ENCODE data around the gene COL9A3. TPM values are rescaled to one million over a fixed set of nuclear protein-coding genes. Genes with fewer than 3 reads are reported as not detected.

COL9A3 gene
- polyA plus RNA-seq, 1 donor: 10.6 TPM

DNA sequence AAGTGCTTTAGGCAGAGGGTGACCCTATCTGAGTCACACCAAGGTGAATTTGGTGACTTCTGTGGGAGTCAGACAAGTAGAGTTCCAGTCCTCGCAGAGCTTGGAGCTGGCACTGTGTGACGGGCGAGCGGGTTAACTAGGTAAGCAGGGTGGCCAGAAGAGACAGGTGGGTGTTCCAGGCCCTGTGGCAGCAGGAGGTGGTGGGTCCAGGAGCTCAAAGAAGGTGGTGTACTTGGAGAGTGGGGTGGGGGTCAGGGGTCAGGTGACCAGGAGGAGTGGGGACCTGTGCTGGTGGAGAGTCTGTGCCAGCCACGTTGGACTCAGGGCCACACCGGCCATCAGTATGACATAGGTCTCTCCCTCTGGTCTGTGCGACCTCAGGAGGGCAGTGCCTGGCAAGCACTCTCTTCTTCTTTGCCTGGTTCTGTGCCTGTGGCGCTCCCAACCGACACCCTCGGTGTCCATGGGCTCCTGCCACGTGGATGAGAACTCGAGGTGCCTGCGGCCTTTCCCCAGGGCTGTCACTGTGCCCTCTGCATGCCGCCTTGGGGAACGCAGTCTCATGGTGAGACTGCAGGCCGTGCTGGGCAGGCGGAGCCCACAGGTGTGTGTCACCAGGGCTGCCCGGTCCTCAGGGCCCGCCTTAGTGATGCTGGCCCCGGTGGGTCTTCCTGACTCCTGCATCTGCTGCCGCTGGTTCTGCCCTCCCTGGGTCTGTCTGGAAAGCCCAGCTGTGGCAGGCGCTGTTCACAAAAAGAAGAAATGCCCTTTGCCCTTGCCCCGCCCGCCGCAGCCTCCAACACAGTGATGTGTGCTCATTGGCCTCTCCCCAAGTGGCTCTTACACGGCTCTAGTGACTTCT, 18.9 kb upstream of the COL9A3 start:
- no peak for DNase-seq

DNA sequence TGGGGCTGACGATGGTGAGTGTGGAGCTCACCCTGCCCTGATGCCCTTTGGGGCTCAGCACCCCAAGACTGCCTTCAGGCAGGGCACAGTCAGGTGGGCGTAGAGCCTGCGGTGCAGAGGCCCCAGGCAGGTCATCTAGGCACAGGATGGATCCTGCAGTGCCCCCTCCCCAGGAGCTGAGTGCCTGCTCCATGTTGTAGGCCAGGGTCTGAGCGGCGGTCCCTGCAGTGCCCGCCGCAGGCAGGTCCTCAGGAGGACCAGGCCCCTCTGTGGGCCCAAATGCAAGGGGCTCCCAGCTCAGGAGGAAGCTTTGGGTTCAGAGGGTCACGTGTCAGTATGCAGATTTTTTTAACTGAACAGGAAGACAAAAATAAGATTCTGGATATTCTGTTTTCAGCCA, 17.8 kb upstream of the COL9A3 start:
- DNase-seq: no peak

DNA sequence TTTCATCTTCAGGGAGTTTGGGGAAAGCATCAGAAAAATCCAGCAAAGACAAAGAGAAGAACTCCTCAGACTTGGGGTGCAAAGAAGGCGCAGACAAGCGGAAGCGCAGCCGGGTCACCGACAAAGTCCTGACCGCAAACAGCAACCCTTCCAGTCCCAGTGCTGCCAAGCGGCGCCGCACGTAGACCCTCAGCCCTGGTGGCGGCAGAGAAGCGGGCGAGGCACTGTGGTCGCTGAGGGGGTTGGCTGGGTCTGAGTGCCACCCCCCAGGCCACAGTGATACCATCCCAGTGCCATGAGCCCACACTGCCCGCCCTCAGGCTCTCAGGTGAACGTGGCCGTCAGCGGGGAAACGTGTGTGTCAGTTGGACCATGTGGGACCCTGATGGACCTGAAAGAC, 17.4 kb upstream of the COL9A3 start:
- DNase-seq: no peak

DNA sequence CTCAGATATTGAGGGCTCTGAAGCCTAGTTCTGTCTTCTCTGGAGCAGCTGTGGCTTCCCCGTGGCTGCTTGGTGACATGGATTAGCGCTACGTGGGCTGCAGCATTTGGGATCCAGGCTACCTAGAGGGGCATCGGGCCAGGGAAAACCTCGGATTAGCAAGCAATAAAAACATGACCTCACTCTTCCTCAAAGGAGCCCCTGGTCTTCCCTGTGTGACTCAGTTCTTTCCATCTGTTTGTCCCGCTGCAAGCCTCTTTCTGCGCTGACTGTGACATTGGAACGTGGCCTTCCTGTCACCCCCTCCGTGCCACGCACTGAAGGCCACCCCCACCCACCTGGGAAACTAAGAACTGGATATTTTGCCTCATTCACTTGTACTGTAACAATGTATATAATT, 17.0 kb upstream of the COL9A3 start:
- DNase-seq: no peak

DNA sequence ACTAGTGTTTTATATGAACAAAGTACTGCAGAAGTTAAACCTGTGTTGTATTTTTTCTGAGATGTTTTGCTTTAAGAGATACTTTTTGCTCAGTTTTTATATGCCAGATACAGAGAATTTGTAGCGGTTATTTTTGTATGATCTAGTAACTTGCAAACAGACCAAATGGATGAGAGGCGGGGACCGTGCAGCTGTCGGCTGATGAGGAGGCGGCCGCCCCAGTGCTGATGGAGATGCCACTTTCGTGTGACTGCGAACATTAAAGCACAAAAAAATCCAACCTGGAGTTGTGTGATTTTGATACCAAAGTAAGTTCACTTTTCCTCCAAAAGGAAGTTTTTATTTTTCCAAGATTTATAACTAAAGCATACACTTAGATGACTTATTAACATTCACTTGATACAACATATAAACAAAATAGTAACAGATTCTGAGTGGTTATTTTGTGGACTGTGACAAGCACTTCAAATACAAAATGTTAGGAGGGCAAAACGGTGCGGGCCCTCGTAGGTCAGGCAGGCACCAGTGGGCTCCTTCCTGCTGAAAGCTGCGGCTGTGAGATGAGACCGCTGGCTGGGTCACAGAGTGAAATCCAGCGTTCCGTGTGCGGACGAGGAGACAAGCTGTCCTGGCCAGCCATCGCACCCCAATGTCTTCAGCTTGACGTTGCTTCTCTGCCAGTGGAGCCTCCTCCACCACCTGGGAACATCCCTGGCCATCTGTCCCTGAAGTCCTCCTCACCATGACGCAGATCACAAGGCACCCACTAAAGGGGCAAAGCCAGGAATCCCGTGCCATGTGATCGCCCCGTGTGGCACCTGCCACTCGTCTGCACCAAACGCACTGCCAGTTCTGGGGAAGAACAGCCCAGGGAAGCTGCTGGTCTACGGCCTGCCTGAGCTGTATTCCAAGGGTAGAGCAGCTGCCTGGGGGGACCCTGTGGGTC, 16.3 kb upstream of the COL9A3 start:
- DNase-seq: no peak

DNA sequence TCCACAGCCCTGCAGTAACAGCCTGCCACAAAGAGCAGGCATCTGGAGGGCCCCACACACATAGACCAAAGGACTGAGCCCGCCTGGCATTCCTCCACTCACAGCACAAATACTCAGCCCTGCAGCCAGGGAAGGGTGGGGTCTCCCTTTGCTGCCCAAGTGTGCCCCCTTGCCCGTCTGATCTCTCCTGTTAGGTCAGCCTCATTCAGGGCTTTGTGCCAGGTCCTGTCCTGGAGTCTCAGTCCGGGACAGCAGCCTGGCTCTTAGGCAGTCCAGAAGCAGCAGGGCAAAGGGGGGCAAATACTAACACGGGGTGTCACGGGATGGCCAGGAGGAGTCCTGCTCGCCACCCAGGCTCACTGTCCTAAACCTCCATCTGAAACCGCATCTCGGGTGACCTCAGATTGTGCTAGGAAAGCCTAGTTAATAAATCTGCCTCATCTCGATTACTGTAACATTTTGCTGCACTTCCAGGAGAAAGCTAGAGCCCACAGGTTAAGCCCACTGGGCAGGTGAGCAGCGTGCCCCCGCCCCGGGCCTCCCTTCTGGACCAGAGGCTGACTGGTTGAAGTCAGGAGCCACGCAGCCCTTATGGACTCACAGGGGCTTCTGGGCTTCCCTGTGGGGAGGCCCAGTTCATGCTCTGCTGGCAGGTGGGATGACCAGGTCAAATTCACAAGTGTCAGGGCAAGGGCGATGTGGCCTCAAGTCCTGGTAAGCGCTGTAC, 15.4 kb upstream of the COL9A3 start:
- DNase-seq: no peak

DNA sequence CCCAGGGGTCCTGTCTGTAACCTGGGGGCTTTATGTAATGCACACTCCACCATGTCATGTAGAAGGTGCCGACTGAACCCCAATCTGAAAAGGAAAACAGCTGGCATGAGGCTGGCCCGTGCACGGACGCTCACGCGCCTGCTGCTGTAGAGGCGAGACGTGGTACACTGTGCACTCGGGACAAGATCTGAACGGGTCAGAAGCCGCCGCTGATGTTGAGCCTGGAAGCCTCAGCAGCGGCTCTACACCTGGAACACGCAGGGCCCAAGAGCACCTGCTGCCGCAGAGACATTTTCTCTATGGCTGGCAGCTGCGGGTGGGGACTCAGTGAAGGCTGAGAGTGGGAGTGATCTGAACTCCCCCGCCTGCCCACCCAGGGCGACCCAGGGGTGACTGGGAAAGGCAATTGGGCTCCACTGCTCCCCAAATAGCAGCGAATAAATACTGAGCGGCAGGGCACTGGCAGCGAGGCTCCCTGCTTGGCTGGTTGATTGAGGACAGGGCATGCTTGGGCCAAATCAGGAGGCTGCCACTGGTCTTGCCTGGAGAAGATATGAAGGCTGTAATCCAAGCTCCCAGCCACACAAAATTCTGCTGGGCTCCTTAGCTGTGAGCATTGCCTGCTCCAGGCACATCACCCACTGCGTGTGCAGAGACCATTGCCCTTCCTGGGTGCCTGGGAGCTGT, 14.7 kb upstream of the COL9A3 start:
- DNase-seq: no peak

DNA sequence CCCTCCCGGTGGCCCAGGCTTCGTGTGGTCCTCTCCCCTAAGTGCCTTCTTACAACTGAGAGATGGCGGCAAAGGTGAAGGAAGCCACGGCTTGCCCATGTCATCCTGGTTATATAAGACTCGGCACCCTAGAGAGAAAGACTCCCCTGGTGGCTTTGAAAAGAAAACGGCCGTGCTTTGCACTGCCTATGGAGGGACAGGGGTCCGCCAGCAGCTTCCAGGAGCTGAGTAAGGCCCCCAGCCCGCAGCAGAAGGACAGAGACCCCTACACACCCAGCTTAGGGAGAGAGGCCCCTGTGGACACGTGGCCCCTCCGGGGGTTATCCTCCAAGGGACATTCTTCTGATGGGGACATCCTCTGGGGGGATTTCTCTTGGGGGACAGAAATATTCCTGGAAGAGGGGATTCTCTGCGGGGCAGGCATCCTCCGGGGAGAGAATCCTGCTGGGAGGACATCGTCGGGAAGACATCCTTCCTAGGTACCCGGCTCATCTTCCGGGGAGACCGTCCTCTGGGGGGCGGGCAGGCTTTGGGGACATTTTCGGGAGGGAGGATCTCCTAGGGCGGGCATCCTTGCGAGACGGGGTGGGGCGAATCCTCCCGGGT, 12.7 kb upstream of the COL9A3 start:
- DNase-seq: no peak

DNA sequence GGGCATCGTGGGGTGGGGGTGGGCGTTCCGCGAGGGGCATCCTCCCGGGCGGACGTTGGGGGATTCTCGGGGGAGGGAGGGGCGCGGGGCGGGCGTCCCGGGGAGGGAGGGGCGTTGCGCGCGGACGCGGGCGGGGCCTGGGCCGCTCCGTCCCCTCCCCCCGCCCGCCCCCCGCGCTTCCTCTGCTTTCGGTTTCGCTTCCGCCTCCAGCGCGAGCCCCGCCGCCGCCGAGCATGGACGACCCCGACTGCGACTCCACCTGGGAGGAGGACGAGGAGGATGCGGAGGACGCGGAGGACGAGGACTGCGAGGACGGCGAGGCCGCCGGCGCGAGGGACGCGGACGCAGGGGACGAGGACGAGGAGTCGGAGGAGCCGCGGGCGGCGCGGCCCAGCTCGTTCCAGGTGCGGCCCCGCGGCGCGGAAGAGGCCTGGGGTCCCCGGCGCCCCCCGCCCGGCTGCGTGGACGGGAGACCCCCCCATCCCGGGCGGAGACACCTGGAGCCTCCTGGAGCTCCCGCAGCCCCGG, 12.2 kb upstream of the COL9A3 start, which contains the start of gene OGFR:
Gene OGFR, plus strand, starts transcription at position 209 of the 528 bp plus-strand sequence. Its CDS starts 25 bp downstream, at position 234.
- peak; percentile 79 for DNase-seq

DNA sequence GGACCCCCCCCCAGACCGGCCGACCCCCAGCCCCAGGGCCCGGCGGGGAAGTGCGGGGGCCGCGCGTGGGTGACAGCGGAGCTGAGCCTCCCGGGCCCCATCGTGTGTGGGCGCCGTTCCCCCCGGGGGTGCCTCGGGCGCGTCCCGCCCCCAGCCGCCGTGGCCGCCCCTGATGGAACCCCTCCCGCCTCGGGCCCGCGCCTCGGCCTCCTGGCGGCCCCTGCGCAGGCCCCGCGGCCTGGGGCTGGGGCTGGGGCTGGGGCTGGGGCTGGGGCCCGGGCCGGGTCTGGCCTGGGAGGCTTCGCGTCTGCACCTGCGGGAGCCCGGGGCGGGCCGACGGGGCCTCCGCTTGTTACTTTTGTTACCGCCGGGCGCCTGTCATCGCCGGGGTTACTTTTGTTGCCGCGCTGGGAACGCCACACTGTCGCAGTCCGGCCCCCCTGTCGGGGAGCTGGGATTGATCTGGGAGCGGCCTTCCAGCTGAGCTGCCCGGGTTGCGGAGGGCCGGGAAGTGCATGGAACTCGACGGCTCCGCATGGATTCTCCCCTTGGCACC, 11.6 kb upstream of the COL9A3 start:
- no peak for DNase-seq

DNA sequence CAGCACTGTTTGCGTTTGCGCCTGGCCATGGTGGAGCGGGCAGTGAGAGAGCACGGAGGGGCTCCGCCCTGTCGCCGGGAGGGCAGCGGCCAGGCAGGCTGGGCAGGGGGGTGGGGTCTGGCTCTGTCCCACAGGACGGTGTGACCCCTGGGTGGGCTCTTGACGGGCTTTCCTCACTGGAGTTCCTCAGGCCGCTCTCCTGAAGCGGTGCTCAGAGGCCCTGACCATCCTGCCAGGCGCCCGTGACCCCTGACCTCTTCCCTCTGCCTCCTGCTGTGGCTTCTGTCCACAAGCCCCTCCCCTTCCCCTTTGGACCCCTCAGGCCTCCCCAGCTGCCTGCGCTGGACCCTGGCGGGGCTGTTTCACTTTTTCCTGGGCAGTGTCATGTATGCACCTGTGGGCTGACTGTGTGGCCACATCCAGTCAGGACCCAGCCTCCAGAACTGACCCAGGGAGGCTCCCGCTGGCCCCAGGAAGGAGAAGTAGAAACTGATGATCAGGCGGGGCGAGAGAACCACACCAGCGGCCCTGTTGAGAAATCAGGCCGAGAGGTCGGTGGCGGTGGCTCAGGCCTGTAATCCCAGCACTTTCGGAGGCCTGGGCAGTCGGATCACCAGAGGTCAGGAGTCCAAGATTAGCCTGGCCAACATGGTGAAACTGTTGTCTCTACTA, 11.0 kb upstream of the COL9A3 start:
- no peak for DNase-seq

DNA sequence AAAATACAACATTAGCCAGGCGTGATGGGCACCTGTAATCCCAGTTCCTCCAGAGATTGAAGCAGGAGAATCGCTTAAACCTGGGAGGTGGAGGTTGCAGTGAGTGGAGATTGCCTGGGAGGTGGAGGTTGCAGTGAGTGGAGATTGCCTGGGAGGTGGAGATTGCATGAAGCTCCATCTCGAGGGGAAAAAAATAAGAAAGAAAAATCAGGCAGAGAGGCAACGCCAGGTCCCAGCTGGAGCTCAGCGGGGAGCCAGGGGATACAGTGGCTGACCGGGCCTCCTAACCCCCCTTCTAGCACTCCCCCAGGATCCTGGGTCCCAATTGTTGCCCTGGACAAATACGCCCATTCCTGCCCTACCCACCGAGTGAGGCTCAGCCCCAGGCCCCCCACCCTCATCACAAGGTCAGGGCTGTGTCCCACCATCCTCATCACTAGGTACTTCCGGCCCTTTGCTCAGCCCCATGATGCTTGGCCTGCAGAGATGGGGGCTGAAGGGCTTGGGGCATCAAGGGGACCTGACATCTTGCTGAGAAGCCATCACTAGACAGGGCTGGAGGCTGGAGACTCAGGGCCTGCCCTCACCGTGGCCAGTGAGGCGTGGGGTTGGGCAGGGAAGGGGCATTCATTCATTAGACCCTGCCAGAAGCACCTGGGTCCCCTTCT, 10.3 kb upstream of the COL9A3 start:
- no peak for DNase-seq

DNA sequence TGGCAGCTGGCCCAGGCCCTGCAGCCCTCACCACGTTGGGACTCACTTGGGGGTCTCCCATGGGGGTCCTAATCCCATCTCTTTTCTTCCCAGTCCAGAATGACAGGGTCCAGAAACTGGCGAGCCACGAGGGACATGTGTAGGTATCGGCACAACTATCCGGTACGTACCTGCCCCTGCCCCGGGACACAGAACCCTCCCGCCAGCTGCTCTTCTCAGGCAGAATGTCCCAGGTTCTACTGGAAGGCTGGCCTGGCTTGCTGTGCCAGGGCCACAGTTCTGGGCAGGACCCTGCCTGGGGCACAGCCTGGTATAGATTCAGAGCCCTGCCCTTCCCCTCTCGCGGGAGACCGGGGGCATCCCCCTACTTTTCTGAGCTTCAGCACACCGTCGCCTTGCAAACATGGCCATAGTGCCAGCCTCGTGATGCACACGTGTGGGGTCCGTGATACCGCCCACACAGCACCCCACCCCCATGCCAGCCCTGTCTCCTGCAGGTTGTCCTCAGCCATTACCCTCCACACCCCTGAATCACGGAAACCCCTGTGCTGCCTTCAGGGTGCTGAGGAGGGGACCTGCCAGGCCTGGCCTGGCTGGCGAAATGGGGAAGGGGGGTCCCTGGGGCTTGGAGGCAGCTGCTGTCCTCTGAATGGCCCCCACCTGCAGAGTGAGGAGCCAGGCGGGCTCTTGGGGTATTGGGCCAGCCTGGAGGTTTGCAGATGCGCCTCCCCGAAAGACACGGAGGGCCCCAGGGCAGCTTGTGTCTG, 9.2 kb upstream of the COL9A3 start:
- DNase-seq: no peak

DNA sequence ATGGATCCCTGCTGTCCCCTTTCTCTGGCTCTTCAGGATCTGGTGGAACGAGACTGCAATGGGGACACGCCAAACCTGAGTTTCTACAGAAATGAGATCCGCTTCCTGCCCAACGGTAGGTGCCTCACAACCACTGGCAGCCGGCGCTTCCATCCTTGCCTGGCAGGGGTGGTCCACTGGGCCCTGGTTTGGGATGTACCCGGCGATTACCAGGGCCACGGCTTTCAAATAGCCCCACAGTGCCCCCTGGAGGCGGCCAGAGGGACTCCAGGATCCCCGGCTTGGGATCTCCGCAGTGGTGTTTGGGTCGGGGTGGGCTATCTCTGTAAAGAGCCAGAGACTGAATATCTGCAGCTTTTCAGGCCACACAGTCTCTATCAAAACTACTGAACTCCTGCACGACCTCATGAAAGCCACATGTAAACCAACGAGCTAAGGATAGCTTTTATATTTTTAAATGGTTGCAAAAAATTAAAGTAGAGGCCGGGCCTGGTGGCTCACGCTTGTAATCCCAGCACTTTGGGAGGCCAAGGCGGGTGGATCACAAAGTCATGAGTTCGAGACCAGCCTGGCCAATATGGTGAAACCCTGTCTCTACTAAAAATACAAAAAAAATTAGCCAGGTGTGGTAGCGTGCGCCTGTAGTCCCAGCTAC, 8.5 kb upstream of the COL9A3 start:
- DNase-seq: peak; percentile 61

DNA sequence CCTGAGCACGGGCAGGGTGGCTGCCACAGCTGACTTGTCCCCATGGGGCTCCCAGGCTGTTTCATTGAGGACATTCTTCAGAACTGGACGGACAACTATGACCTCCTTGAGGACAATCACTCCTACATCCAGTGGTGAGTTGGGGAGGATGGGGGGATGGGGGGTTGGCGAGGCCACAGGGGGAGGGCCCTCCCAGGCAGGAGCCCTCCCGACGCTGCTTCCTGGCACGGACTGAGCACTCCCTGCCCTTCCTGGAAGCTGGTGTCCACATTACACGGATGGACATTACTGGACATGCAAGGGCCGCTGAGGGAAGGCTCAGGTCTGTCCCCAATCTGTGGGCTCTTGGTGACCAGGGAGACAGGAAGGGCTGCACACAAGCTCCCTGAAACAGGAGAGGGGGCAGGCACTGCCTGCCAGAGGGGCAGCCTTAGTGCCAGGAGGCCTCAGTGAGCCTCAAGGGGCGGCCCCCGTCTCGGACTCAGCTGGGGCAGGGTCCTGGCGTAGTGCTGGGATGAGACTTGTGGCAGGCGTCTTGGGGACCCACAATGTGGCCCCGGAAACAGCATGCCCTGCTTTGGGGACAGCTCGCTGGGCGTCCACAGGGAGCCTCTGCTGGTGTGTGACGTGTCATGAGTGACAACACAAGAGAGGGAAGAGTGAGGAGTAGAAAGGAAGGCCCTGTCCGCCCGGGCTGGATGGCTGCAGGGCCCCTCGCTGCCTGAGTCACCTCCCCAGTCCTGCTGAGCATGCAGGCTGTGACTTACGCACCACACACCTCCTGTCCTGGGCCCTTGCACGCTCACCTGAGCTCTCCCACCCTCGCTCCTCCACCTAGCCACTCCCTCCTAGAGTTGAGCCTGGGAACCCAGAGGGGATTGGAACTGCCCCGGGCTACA, 7.1 kb upstream of the COL9A3 start:
- DNase-seq: no peak

DNA sequence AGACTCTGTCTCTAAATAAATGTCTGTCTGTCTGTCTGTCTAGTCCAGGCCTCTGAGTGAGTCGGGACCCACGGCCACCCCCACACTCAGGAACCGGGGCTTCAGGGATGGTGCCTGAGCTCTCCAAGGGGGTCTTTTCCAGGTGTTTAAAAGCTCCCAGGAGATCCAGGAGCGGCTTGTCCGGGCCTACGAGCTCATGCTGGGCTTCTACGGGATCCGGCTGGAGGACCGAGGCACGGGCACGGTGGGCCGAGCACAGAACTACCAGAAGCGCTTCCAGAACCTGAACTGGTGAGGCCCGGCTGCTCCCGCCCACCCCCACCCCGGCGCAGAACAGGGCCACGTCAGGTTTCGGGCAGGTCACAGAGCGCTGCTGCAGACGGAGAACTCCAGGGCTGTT, 5.5 kb upstream of the COL9A3 start:
- no peak for DNase-seq

DNA sequence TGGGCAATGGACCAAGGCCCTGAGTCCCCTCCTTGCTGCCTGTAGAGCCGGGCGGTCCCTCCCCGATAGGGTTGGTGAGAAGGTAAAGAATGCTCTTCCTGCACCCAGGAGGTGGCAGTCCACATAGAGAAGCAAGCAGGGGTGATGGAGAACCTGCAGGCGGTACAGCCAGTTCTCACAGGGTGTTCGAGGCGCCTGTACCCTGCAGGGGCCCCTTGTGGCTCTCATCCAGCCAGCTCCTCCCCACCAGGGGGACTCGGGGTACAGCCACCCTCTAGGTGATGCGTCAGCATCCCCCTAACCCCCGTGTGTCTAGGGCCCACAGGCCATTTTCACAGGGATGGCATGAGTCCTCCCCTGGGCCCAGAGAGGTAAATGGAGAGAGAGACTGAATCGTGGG, 5.1 kb upstream of the COL9A3 start:
- no peak for DNase-seq

Data from hindlimb muscle (tissue), 1 donor.